HTERT RPE-1 (cell line): ENCODE measurements around the gene CAMTA1.

Source experiments
- in situ Hi-C: fragments of 300-500 bp; cut with MboI; formaldehyde crosslinking; loops from 4 replicates; pipeline ENCODE4 v1.14.3; 2020; ENCODE audit warnings: low sequenced_read_pairs

CAMTA1 gene

GRCh38 chr1:7497107-7497637 lies 711.9 kb downstream of the CAMTA1 start:
- in situ Hi-C loops: no loop called here

- in situ Hi-C loops: no loop called here
These were observed 715.3 kb downstream of the CAMTA1 start for GRCh38 chr1:7500381-7501083.

GRCh38 chr1:7501084-7501491 lies 715.8 kb downstream of the CAMTA1 start:
- in situ Hi-C loops: no loop called here

GRCh38 chr1:7501723-7502603 lies 716.7 kb downstream of the CAMTA1 start:
- in situ Hi-C loops: no loop called here

GRCh38 chr1:7503691-7504437 lies 718.6 kb downstream of the CAMTA1 start:
- in situ Hi-C loops: no loop called here

GRCh38 chr1:7504438-7504720 lies 719.1 kb downstream of the CAMTA1 start:
- in situ Hi-C loops: no loop called here

- in situ Hi-C loops: no loop called here
These were observed 720.0 kb downstream of the CAMTA1 start for GRCh38 chr1:7505094-7505770.

- in situ Hi-C loops: no loop called here
These were observed 720.7 kb downstream of the CAMTA1 start for GRCh38 chr1:7505771-7506453.

- in situ Hi-C loops: no loop called here
These were observed 721.4 kb downstream of the CAMTA1 start for GRCh38 chr1:7506454-7507284.

GRCh38 chr1:7507285-7508019 lies 722.2 kb downstream of the CAMTA1 start:
- in situ Hi-C loops: no loop called here

- in situ Hi-C loops: no loop called here
These were observed 723.0 kb downstream of the CAMTA1 start for GRCh38 chr1:7508052-7508933.

- in situ Hi-C loops: no loop called here
These were observed 723.8 kb downstream of the CAMTA1 start for GRCh38 chr1:7508934-7509519.

- in situ Hi-C loops: no loop called here
These were observed 724.3 kb downstream of the CAMTA1 start for GRCh38 chr1:7509598-7509997.

- in situ Hi-C loops: no loop called here
These were observed 725.2 kb downstream of the CAMTA1 start for GRCh38 chr1:7510389-7510931.

- in situ Hi-C loops: no loop called here
These were observed 726.1 kb downstream of the CAMTA1 start for GRCh38 chr1:7511381-7511780.

- in situ Hi-C loops: no loop called here
These were observed 727.8 kb downstream of the CAMTA1 start for GRCh38 chr1:7513081-7513480.

- in situ Hi-C loops: no loop called here
These were observed 729.9 kb downstream of the CAMTA1 start for GRCh38 chr1:7515175-7515574.
